Hematopoietic multipotent progenitor cell treated with erythropoietin and hydrocortisone succinate and interleukin-3 and kit ligand, for 17 days (in vitro differentiated cells): Measurements from ENCODE around the gene ISOC2.
"Not testable (repeated sequence)": the region's sequence is repeated elsewhere in the genome, so short reads cannot be mapped to it uniquely, and the experiment has no call there.

Experiments used
- DNase-seq: peaks from one replicate; pipeline ENCODE4 v3.0.0-alpha.2; 2015; ENCODE audit warnings: low spot score

ISOC2 gene, protein sequence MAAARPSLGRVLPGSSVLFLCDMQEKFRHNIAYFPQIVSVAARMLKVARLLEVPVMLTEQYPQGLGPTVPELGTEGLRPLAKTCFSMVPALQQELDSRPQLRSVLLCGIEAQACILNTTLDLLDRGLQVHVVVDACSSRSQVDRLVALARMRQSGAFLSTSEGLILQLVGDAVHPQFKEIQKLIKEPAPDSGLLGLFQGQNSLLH

GRCh38 chr19:55461259-55461973, at the start of gene ISOC2:
TSS of gene ISOC2 (minus strand) at chr19:55461642. CDS start at chr19:55456486, 5,156 bp downstream.
- DNase-seq: peak; percentile 99

GRCh38 chr19:55508120-55508519, 46.7 kb upstream of the ISOC2 start:
- DNase-seq: no peak

- no peak for DNase-seq
These were observed 43.5 kb upstream of the ISOC2 start for GRCh38 chr19:55504981-55505380.

DNA sequence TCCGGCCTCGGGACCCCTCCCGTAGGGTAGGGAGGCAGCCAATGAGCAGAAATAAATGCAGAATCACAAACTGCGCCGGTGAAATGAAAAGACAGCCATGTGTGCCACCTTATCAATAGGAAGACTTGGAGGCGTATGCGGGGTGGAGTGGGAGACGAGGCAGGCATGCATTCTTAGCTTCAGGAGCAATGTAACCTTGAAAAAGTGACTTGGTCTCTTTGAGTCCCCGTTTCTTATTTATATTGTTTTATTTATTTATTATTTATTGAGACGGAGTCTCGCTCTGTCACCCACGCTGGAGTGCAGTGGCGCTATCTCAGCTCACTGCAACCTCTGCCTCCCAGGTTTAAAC, 42.8 kb upstream of the ISOC2 start:
- no peak for DNase-seq

GRCh38 chr19:55503502-55504251, 42.2 kb upstream of the ISOC2 start:
- DNase-seq: peak; percentile 92

DNA sequence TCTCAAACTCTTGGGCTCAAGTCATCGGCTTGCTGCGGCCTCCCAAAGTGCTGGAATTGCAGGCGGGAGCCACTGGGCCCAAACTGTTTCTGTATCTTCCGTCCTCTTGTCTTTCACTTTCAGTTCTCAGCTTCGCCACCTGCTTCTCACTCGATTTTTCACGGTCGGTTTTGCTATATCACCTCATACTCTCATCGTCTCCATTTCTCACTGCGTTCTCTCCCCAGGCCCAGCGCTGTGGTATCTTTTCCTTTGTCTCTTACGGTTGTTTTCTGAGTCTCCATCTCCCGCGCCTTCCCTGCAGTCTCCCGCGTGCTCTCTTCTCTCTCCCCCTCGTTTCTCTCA, 41.7 kb upstream of the ISOC2 start:
- no peak for DNase-seq

DNA sequence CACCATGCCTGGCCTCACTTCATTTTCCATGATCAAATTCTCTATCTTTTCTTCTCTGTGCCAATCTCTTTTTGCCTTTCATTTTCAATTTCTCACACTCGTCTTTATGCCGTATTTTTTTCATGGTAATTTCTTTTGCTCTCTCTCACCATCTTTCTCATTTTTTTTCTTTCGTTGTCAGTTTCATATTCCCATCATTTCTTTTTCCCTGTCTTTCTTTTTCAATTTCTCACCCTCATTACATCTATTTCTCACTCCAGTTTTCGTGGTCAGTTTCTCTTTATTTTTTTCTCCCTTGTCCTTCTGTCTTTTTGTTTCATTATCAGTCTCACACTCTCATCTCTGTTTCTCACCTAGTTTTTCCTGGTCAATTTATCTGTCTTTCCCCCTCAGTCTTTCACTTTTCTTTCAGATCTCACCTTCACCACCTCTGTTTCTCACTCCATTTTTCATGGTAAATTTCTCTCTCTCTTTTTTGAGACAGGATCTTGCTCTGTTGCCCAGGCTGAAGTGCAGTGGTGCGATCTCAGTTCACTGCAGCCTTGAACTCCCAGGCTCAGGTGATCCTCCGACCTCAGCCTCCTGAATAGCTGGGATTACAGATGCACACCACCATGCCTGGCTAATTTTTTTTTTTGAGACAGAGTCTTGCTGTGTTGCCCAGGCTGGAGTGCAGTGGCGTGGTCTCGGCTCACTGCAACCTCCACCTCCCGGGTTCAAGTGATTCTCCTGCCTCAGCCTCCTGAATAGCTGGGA, 40.9 kb upstream of the ISOC2 start:
- no peak for DNase-seq

DNA sequence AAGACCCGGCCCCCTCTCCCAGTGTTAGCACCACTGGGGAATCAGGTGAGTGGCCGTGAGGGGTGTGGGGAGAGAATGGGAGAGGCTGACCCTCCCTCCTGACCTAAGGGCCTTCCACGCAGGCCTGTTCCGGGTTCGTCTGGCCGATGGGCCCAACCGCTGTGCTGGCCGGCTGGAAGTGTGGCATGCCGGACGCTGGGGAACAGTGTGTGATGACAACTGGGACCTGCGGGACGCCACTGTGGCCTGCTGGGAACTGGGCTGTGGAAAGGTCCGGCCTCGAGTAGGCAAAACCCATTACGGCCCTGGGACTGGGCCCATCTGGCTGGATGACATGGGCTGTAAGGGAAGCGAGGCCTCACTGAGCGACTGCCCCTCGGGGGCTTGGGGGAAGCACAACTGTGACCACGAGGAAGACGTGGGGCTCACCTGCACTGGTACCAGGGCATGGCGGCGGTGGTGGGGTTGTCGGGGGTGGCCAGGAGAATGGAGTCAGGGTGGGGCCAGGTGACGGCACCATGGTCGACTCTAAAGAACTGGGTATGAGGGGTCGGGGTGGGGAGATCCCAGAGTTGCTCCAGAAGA, 39.0 kb upstream of the ISOC2 start:
- DNase-seq: no peak

DNA sequence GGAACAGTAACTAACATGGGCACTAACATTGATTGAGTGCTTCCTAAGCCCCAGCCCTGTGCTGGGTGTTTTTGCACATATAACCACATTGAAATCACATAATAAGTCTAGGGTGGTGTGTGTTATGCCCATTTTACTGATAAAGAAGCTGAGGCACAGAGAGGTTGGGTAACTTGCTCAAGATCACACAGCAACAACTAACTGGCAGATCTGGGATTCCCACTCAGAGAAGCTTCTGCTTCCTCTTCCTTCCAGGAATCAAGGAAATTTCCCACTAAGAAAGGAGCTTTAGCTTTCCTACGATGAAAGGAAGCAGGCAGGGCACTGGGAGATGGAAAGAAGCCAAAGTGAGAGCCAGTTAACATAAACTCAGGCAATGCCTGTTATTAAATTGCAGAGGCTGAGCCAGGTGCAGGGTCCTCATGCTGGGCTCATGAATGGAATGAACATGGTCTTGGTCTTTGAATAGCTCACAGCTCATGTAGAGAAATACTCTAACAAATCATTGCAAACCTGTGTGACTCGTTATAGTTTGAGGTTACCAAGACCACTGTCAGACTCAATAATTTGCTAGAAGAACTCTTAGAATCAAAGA, 36.9 kb upstream of the ISOC2 start:
- DNase-seq: no peak

GRCh38 chr19:55497763-55498162, 36.3 kb upstream of the ISOC2 start:
- DNase-seq: no peak

DNA sequence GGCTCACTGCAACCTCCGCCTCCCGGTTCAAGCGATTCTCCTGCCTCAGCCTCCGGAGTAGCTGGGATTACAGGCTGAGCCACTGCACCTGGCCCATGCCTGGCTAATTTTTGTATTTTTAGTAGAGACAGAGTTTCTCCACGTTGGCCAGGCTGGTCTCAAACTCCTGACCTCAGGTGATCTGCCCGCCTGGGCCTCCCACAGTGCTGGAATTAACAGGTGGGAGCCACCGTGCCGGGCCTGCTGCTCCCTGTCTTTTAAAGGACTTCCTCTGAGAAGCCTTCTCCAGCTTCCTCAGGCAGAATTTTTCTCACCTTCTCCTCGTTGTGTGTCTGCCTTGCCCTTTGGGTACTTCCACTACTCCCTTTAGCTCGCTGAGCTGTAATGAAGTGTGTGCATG, 35.4 kb upstream of the ISOC2 start:
- DNase-seq: not testable (repeated sequence)

GRCh38 chr19:55495646-55496349, 34.4 kb upstream of the ISOC2 start:
- DNase-seq: no peak

- DNase-seq: no peak
These were observed 32.8 kb upstream of the ISOC2 start for GRCh38 chr19:55494172-55494761.

- no peak for DNase-seq
These were observed 32.3 kb upstream of the ISOC2 start for GRCh38 chr19:55493645-55494171.

DNA sequence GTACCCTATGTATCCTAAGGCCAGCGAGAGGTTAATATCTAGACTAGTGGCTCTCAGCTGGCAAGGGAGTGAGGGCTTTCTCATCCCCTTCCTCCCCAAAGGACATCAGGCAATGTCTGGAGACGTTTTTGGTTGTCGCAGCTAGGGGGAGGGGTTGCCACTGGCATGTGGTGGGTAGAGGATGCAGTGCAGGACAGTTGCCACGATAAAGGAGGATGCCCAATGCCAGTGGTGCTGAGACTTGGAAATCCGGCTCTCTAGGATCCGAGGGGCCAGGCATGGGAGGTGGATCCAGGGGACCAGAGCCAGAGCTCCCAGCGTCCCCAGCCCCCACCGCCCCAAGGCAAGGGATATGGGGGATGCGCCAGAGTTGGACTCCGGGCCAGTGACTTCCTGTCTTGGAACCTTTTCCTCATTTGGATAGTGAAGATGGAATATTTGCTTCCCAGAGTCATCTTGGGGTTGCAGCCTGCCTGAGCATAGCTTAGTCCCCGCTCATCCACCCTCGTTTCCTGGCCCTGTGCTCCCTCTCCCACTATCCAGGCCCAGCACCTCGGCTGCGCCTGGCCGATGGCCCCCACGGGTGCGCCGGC, 31.7 kb upstream of the ISOC2 start:
- DNase-seq: no peak

DNA sequence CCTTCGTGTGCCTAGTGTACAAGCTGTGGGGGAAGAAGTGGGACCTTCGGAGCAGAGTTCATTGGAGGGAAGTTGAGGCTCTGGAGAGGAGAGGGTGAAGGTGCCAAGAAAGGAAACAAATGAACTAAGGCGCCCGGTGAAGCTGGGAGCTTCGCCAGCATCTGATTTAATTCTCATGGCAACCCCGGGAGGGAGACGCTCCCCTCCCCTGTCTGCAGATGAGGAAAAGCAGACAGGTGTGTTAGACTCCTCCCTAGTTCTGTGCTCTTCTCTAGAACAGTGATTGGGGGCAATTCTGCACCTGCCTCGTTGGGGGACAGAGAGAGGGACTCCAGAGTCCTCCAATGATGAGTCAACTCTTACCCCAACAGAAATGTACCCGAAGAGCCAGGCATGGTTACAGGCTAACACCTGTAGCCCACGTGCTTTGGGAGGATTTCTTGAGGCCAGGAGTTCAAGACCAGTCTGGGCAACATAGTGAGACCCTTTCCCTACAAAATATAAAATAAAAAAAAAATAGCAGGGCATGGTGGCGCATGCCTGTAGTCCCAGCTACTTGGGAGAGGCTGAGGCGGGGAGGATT, 31.0 kb upstream of the ISOC2 start:
- no peak for DNase-seq

GRCh38 chr19:55491546-55492360, 30.3 kb upstream of the ISOC2 start:
- no peak for DNase-seq

- no peak for DNase-seq
These were observed 29.3 kb upstream of the ISOC2 start for GRCh38 chr19:55490478-55491432.
